Effector memory CD8-positive, alpha-beta T cell (primary cell): ENCODE results near the gene CACNA2D1.

Experiments used
- ATAC-seq: fragments of 150-1000 bp; cut with Tn5 transposase; replicated peaks from 2 replicates; pipeline ENCODE4 v1.10.0; 2021; ENCODE audit warnings: mild to moderate bottlenecking, moderate library complexity
- DNase-seq, 3 experiments: peaks; one replicate each; pipeline ENCODE4 v3.0.0; 2021
- H3K27ac Mint-ChIP-seq, 2 donors: one replicate each; pipeline ENCODE4 v1.8.0; 2022; ENCODE audit warnings: mild to moderate bottlenecking in 2 of 2, mixed read lengths in 2 of 2, moderate library complexity in 2 of 2
- H3K27me3 Mint-ChIP-seq, 2 donors: one replicate each; pipeline ENCODE4 v1.8.0; 2022; ENCODE audit warnings: mixed read lengths in 2 of 2
- H3K36me3 Mint-ChIP-seq: one replicate; pipeline ENCODE4 v1.8.0; 2022; ENCODE audit warnings: mild to moderate bottlenecking, moderate library complexity, mixed read lengths; ENCODE audit not compliant: insufficient read depth
- H3K4me1 Mint-ChIP-seq, 2 donors: one replicate each; pipeline ENCODE4 v1.8.0; 2022; ENCODE audit warnings: low read depth in 2 of 2, mixed read lengths in 2 of 2
- H3K4me3 Mint-ChIP-seq, 2 donors: one replicate each; pipeline ENCODE4 v1.8.0; 2022; ENCODE audit warnings: mild to moderate bottlenecking in 2 of 2, mixed read lengths in 2 of 2, moderate library complexity in 2 of 2
- H3K9me3 Mint-ChIP-seq, 2 donors: one replicate each; pipeline ENCODE4 v1.8.0; 2022; ENCODE audit warnings: mixed read lengths in 2 of 2

The CACNA2D1 gene

GRCh38 chr7:82230811-82231581 is 212.6 kb downstream of the CACNA2D1 start:
- H3K36me3 Mint-ChIP-seq = no peaks in the 10 kb centered on the region
- no peak overlapping the region for H3K4me3 Mint-ChIP-seq
- no peaks in the 10 kb centered on the region for H3K9me3 Mint-ChIP-seq
- ATAC-seq (no peak), DNase-seq (no peak)
- no peaks in the 10 kb centered on the region for H3K4me1 Mint-ChIP-seq
- H3K27me3 Mint-ChIP-seq = no peaks in the 10 kb centered on the region
- no peak overlapping the region for H3K27ac Mint-ChIP-seq

DNA sequence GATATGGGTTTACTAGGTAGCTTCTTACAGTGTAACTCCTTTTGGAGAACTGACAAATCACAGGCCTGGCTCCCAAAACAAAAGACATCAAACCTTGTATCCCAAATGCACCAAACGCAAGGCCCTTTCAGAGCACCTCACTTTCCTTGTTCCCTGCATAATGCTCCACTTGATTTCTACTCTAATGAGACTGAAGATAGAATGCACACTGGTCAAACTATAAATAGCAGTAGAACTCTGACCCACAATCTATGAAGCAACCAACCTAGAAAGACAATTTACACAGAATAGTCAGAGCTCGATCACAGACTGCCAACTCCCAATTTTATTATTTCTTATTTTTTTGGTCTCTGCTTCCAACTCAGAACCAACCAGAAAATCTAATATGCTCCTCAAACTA is 214.4 kb downstream of the CACNA2D1 start:
- ATAC-seq (no peak), DNase-seq (no peak)
- H3K36me3 Mint-ChIP-seq = no peaks in the 10 kb centered on the region
- no peak overlapping the region for H3K27ac Mint-ChIP-seq
- no peak overlapping the region for H3K4me3 Mint-ChIP-seq
- no peaks in the 10 kb centered on the region for H3K27me3 Mint-ChIP-seq
- no peaks in the 10 kb centered on the region for H3K9me3 Mint-ChIP-seq
- no peaks in the 10 kb centered on the region for H3K4me1 Mint-ChIP-seq

- no peaks in the 10 kb centered on the region for H3K27me3 Mint-ChIP-seq
- H3K9me3 Mint-ChIP-seq = peaks cover 3 to 7% of the 10 kb centered on the region in 2 donors
- H3K4me1 Mint-ChIP-seq = no peaks in the 10 kb centered on the region
- no peaks in the 10 kb centered on the region for H3K36me3 Mint-ChIP-seq
- no peak overlapping the region for H3K4me3 Mint-ChIP-seq
- DNase-seq = no peak
- no peak for ATAC-seq
- H3K27ac Mint-ChIP-seq = no peak overlapping the region
These were observed 217.4 kb downstream of the CACNA2D1 start for GRCh38 chr7:82226191-82226590.

- ATAC-seq (no peak), DNase-seq (no peak)
- Mint-ChIP-seq H3K9me3 (peaks cover 3 to 7% of the 10 kb centered on the region in 2 donors), H3K4me3 (no peak overlapping the region), H3K36me3 (no peaks in the 10 kb centered on the region), H3K27me3 (no peaks in the 10 kb centered on the region), H3K27ac (no peak overlapping the region), H3K4me1 (no peaks in the 10 kb centered on the region)
These were observed 219.0 kb downstream of the CACNA2D1 start for GRCh38 chr7:82224529-82224928.

DNA sequence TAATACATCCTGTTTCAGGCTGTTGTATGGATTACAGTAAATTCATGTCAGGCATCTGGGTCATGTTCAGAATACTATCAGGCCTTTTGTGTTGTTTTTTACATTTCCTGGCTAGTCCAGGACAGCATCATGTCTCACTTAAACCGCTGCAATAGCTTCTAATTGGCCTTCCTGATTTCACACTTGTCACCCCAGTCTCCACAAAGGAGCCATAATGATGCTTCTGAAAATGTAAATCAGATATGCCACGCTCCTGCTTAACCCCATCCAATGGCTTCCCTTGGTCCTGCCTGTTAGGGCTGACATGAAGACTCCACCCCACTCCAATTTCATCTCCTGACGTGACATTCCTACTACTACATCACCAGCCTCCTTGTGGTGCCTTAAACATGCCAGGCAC is 220.0 kb downstream of the CACNA2D1 start:
- ATAC-seq = no peak
- H3K36me3 Mint-ChIP-seq = no peaks in the 10 kb centered on the region
- no peak for DNase-seq
- H3K4me1 Mint-ChIP-seq = no peaks in the 10 kb centered on the region
- no peaks in the 10 kb centered on the region for H3K27me3 Mint-ChIP-seq
- peaks cover 3 to 7% of the 10 kb centered on the region in 2 donors for H3K9me3 Mint-ChIP-seq
- H3K27ac Mint-ChIP-seq = no peak overlapping the region
- H3K4me3 Mint-ChIP-seq = no peak overlapping the region

GRCh38 chr7:82221152-82221674 is 222.4 kb downstream of the CACNA2D1 start:
- H3K36me3 Mint-ChIP-seq = no peaks in the 10 kb centered on the region
- H3K4me1 Mint-ChIP-seq = no peaks in the 10 kb centered on the region
- no peaks in the 10 kb centered on the region for H3K27me3 Mint-ChIP-seq
- no peak overlapping the region for H3K4me3 Mint-ChIP-seq
- ATAC-seq = no peak
- peaks cover 3 to 7% of the 10 kb centered on the region in 2 donors for H3K9me3 Mint-ChIP-seq
- no peak for DNase-seq
- H3K27ac Mint-ChIP-seq = no peak overlapping the region

GRCh38 chr7:82212466-82212865 is 231.1 kb downstream of the CACNA2D1 start:
- H3K27ac Mint-ChIP-seq = no peak overlapping the region

DNA sequence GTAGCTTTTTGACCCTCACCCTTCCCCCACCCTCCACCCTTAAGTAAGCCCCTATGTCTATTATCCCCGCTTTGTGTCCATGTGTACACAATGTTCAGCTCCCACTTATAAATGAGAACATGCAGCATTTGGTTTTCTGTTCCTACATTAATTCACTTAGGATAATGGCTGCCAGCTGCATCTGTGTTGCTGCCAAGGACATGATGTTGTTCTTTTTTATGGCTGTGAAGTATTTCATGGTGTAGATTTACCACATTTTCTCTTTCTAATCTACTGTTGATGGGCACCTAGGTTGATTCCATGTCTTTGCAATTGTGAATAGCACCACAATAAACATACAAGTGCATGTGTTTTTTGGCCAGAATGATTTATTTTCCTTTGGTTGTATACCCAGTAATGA is 232.2 kb downstream of the CACNA2D1 start:
- DNase-seq = no peak
- H3K4me1 Mint-ChIP-seq = no peaks in the 10 kb centered on the region
- H3K27ac Mint-ChIP-seq = no peak overlapping the region

More at GRCh38 chr7:82212466-82212865, 231.1 kb downstream of the CACNA2D1 start:
- ATAC-seq = no peak
- no peaks in the 10 kb centered on the region for H3K27me3 Mint-ChIP-seq
- no peak for DNase-seq
- H3K4me1 Mint-ChIP-seq = no peaks in the 10 kb centered on the region
- no peak overlapping the region for H3K4me3 Mint-ChIP-seq
- H3K36me3 Mint-ChIP-seq = no peaks in the 10 kb centered on the region
- peaks cover 0 to 7% of the 10 kb centered on the region in 2 donors for H3K9me3 Mint-ChIP-seq

GRCh38 chr7:82210416-82211184 is 233.0 kb downstream of the CACNA2D1 start:
- no peaks in the 10 kb centered on the region for H3K36me3 Mint-ChIP-seq
- H3K4me3 Mint-ChIP-seq = no peak overlapping the region
- H3K27me3 Mint-ChIP-seq = no peaks in the 10 kb centered on the region
- DNase-seq (no peak), ATAC-seq (no peak)
- H3K9me3 Mint-ChIP-seq = peaks cover 0 to 7% of the 10 kb centered on the region in 2 donors
- H3K27ac Mint-ChIP-seq = no peak overlapping the region
- H3K4me1 Mint-ChIP-seq = no peaks in the 10 kb centered on the region

More for the DNA sequence above, 232.2 kb downstream of the CACNA2D1 start:
- Mint-ChIP-seq H3K4me3 (no peak overlapping the region), H3K9me3 (peaks cover 0 to 7% of the 10 kb centered on the region in 2 donors), H3K27me3 (no peaks in the 10 kb centered on the region), H3K36me3 (no peaks in the 10 kb centered on the region)
- ATAC-seq = no peak

GRCh38 chr7:82209179-82209747 is 234.3 kb downstream of the CACNA2D1 start:
- no peaks in the 10 kb centered on the region for H3K4me1 Mint-ChIP-seq
- no peaks in the 10 kb centered on the region for H3K27me3 Mint-ChIP-seq
- H3K36me3 Mint-ChIP-seq = no peaks in the 10 kb centered on the region
- H3K27ac Mint-ChIP-seq = no peak overlapping the region
- ATAC-seq = no peak
- DNase-seq = no peak
- H3K4me3 Mint-ChIP-seq = no peak overlapping the region
- H3K9me3 Mint-ChIP-seq = peaks cover 0 to 7% of the 10 kb centered on the region in 2 donors

GRCh38 chr7:82204694-82205093 is 238.9 kb downstream of the CACNA2D1 start:
- ATAC-seq (no peak), DNase-seq (no peak)
- Mint-ChIP-seq H3K4me3 (no peak overlapping the region), H3K27me3 (no peaks in the 10 kb centered on the region), H3K4me1 (no peaks in the 10 kb centered on the region), H3K9me3 (peaks cover 8 to 13% of the 10 kb centered on the region in 2 donors), H3K27ac (no peak overlapping the region), H3K36me3 (no peaks in the 10 kb centered on the region)

GRCh38 chr7:82202965-82203364 is 240.6 kb downstream of the CACNA2D1 start:
- Mint-ChIP-seq H3K27me3 (no peaks in the 10 kb centered on the region), H3K4me3 (no peak overlapping the region), H3K9me3 (peaks cover 7 to 13% of the 10 kb centered on the region in 2 donors), H3K4me1 (no peaks in the 10 kb centered on the region), H3K36me3 (no peaks in the 10 kb centered on the region), H3K27ac (no peak overlapping the region)
- ATAC-seq (no peak), DNase-seq (no peak)

GRCh38 chr7:82202107-82202506 is 241.5 kb downstream of the CACNA2D1 start:
- no peak for DNase-seq
- Mint-ChIP-seq H3K4me1 (no peaks in the 10 kb centered on the region), H3K36me3 (no peaks in the 10 kb centered on the region), H3K4me3 (no peak overlapping the region), H3K27me3 (no peaks in the 10 kb centered on the region), H3K9me3 (peaks cover 7 to 13% of the 10 kb centered on the region in 2 donors), H3K27ac (no peak overlapping the region)
- no peak for ATAC-seq
